HG03460 (cell line): ENCODE data around the gene PATE3.

Experiments
- ATAC-seq: cut with Tn5 transposase; IDR thresholded peaks from one replicate; pipeline ENCODE4 v1.9.1; 2021; ENCODE audit not compliant: unreplicated experiment

PATE3 gene

GRCh38 chr11:125835748-125836147 lies 47.8 kb downstream of the PATE3 start:
- no peak for ATAC-seq
